Urinary bladder (tissue), 4 donors: Measurements from ENCODE around the gene HTT. TPM values are rescaled to one million over a fixed set of nuclear protein-coding genes. Genes with fewer than 3 reads are reported as not detected.

ENCODE experiments used
- DNase-seq: peaks from one replicate; pipeline ENCODE4 v3.0.0-alpha.2; 2015; ENCODE audit errors: extremely low spot score
- H3K27ac ChIP-seq: one replicate; pipeline ENCODE4 v1.5.1; 2013; ENCODE audit warnings: low read depth, mild to moderate bottlenecking, moderate library complexity
- H3K36me3 ChIP-seq: one replicate; pipeline ENCODE4 v1.6.1; 2013; ENCODE audit warnings: mild to moderate bottlenecking, moderate library complexity; ENCODE audit not compliant: insufficient read depth
- H3K4me1 ChIP-seq: one replicate; pipeline ENCODE4 v1.6.1; 2013; ENCODE audit warnings: mild to moderate bottlenecking, moderate library complexity; ENCODE audit not compliant: insufficient read depth
- H3K4me3 ChIP-seq: one replicate; pipeline ENCODE4 v1.5.1; 2013; ENCODE audit warnings: low read depth, low read length
- WGBS: extraction: QIAGEN DNeasy Blood & Tissue Kit; methylation state at CpG from one replicate; pipeline ENCODE4 v1.1.7; 2013; 5-methylcytosine and 5-hydroxymethylcytosine counted together
- polyA plus RNA-seq: library from polyadenylated mRNA; stranded (reverse); fragments of 200-250 nt; gene quantifications from one replicate; pipeline ENCODE4 v1.2.3, GENCODE V29; 2013
- total RNA-seq: library from RNA; depleted of rRNA; stranded (reverse); fragments of >200 nt; gene quantifications from one replicate; pipeline ENCODE4 v1.2.3, GENCODE V29; 2014
- donor health status: healthy with polysubstance abuse.
- donor health status: healthy.

Gene HTT
- total and polyA plus RNA-seq, 2 donors = 14.7 to 80.4 TPM

GRCh38 chr4:3215256-3215655 is 140.8 kb downstream of the HTT start:
- H3K36me3 ChIP-seq = peaks cover 6% of the 10 kb centered on the region
- WGBS = 95% methylated on average over 12 of the region's 12 CpGs

GRCh38 chr4:3215733-3216132 is 141.3 kb downstream of the HTT start:
- H3K36me3 ChIP-seq = peaks cover 6% of the 10 kb centered on the region
- no peaks in the 10 kb centered on the region for H3K4me1 ChIP-seq
- no peak overlapping the region for H3K4me3 ChIP-seq
- DNase-seq = no peak
- 97% methylated on average over 4 of the region's 4 CpGs for WGBS
- H3K27ac ChIP-seq = no peak overlapping the region

More at GRCh38 chr4:3215256-3215655, 140.8 kb downstream of the HTT start:
- DNase-seq = no peak
- H3K27ac ChIP-seq = no peak overlapping the region
- no peaks in the 10 kb centered on the region for H3K4me1 ChIP-seq
- H3K4me3 ChIP-seq = no peak overlapping the region

DNA sequence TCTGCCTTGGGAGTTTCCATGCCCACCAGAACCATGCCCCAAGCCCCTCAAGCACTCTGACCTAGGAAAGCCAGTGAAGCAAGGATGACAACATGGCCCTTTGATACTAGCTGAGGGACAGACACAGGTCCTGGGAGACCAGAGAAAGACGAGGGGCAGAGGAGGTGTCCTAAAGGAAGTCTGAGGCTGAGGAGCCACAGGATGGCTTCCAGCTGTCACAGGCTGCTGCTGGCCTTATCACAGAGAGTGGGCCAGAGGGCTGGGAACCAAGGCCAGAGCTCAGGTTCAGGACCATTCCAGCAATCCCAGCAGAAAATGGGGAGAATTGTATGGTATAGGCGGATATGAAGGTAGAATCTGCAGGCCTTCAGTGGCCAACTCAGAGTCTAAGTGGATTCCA is 142.8 kb downstream of the HTT start:
- WGBS = 83% methylated on average over 2 of the region's 2 CpGs
- H3K27ac ChIP-seq = no peak overlapping the region
- no peaks in the 10 kb centered on the region for H3K4me1 ChIP-seq
- H3K4me3 ChIP-seq = no peak overlapping the region
- no peak for DNase-seq
- peaks cover 6% of the 10 kb centered on the region for H3K36me3 ChIP-seq

- no peak for DNase-seq
- WGBS = 95% methylated on average over 16 of the region's 16 CpGs
- Histone ChIP-seq H3K27ac (no peak overlapping the region), H3K4me1 (no peaks in the 10 kb centered on the region), H3K36me3 (peaks cover 6% of the 10 kb centered on the region), H3K4me3 (no peak overlapping the region)
Observed at GRCh38 chr4:3217771-3218170, 143.3 kb downstream of the HTT start.

DNA sequence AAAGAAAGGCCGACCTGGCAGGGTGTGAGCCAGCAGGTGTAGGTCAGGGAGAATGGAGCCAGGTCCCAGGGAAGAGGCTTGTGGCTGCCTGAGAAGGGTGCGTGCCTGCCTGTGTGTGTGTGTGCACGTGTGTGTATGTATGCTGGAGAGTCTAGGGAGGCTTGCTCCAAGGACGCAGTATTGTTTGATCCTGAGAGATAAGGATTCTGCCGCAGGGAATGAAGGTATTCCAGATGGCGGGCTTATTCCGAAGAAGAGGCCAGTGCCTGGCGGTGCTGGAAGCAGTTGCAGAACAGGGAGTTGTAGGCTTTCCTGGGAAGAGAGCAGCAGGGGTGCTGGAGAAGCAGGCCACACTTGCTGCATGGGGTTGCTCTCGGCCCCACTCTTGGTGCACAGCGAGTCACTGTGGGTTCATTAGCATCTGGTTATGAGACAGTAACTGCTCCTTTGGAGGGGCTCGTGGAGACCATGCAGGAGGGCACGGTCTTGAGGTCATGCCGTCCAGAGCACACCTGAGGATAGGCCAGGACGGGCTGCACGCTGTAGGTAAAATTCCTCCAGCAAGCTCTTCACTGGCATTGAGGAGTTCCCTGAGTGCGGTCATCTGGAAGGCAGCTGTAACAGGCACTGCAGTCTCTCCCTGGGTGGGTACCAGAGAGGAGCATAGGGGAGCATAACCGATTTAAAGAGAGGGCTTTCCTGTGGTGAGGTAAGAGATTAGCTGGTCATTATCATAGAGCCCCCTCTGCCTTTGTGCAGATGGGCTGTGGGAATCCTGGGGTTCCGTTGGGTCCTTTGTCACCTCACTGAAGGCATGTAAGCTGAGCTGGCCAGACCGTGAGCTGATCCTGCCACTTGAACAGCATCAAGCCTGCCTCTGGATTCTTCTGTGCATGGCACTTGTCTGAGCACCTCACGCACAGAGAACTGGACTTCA is 144.6 kb downstream of the HTT start:
- 92% methylated on average over 20 of the region's 20 CpGs for WGBS

DNA sequence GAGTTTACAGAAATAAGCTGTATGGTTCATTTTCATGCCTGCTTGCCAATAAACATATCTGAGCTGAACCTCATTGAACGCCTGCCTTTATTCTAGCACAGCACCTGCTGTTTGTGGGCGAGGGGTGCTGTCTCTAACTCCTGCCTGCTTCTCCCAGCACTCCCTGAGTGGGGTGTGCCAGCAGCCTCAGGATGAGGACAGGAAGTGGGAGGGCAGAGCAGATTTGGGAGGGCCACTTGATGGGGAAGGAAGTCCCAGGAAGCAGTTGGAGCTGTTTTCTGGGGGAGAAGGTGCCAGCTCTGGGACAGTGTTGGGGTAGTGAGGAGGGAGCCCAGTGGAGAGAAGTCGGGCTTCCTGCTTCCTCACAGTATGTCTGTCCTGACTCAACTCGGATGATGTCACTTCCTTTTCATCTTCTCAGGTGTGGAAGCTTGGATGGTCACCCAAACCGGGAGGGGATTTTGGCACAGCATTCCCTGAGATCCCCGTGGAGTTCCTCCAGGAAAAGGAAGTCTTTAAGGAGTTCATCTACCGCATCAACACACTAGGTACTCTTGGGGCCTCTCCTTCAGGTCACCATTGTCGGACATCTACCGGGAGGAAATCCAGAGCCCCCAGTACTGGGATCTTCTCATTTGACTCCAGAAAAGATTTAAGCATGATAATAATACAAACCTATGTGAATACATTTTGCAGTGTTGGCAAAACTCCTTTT is 145.4 kb downstream of the HTT start:
- H3K36me3 ChIP-seq = peaks cover 4% of the 10 kb centered on the region

More for the DNA sequence above, 144.6 kb downstream of the HTT start:
- Histone ChIP-seq H3K4me1 (no peaks in the 10 kb centered on the region), H3K27ac (no peak overlapping the region), H3K36me3 (peaks cover 4% of the 10 kb centered on the region), H3K4me3 (no peak overlapping the region)
- no peak for DNase-seq

GRCh38 chr4:3220476-3221183 is 146.1 kb downstream of the HTT start:
- WGBS = 74% methylated on average over 8 of the region's 8 CpGs
- H3K27ac ChIP-seq = no peak overlapping the region
- no peak for DNase-seq
- H3K4me1 ChIP-seq = no peaks in the 10 kb centered on the region
- H3K4me3 ChIP-seq = no peak overlapping the region
- peaks cover 3% of the 10 kb centered on the region for H3K36me3 ChIP-seq

More for the DNA sequence above, 145.4 kb downstream of the HTT start:
- H3K4me1 ChIP-seq = no peaks in the 10 kb centered on the region
- no peak for DNase-seq
- H3K27ac ChIP-seq = no peak overlapping the region
- H3K4me3 ChIP-seq = no peak overlapping the region
- 77% methylated on average over 9 of the region's 9 CpGs for WGBS

DNA sequence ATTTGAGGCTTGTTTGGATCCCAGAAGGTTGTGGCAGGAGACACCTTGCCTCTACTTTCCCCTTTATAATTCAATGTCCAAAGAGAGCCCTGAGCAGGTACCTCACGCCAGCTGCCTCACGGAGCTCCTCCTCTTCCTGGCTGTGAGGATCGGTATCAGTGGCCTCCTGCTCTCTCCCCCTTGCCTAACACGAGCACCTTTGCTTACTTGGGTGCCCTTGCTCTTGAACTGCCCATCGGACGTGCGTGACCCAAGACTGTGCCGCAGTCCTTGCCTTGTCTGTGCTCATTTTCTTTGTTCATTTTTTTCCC is 146.7 kb downstream of the HTT start:
- DNase-seq = no peak
- Histone ChIP-seq H3K27ac (no peak overlapping the region), H3K4me1 (no peaks in the 10 kb centered on the region), H3K36me3 (peaks cover 2% of the 10 kb centered on the region), H3K4me3 (no peak overlapping the region)
- WGBS = 93% methylated on average over 8 of the region's 8 CpGs

DNA sequence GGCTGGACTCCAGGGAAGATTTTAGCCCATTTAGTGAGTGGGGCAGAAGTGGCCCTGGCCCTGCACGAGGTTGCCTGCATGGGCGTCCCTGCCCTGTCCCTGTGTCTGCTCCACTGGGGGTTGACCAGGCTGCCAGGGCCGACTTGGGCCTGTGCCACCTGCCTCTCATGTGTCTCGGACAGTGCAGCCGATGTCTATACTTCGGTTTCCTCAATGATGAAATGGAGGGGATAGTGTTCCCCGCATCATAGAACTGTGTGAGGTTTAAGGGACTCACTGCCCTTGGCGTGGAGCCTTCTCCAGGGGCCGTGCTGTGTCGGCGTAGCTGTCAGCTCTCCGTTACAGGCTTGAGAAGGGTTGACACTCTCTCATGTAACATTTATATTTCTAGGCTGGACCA is 147.5 kb downstream of the HTT start:
- H3K36me3 ChIP-seq = peaks cover 2% of the 10 kb centered on the region
- no peak for DNase-seq
- 93% methylated on average over 12 of the region's 12 CpGs for WGBS
- H3K4me3 ChIP-seq = no peak overlapping the region
- no peaks in the 10 kb centered on the region for H3K4me1 ChIP-seq
- H3K27ac ChIP-seq = no peak overlapping the region

DNA sequence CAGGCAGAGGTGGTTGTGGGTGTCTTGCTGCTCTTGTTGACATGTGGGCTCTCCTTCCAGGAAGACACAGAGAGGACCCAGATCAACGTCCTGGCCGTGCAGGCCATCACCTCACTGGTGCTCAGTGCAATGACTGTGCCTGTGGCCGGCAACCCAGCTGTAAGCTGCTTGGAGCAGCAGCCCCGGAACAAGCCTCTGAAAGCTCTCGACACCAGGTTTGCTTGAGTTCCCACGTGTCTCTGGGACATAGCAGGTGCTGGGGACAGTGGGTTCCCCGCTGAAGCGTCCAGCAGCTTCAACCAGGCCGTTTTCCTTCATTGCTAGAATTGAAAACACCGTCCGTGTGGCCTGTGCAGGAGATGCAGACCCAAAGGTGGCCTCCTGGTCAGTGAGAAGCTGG is 148.9 kb downstream of the HTT start:
- H3K36me3 ChIP-seq = no peaks in the 10 kb centered on the region
- DNase-seq = no peak
- H3K27ac ChIP-seq = no peak overlapping the region
- no peaks in the 10 kb centered on the region for H3K4me1 ChIP-seq
- H3K4me3 ChIP-seq = no peak overlapping the region
- WGBS = 93% methylated on average over 11 of the region's 11 CpGs

GRCh38 chr4:3223956-3224748 is 149.7 kb downstream of the HTT start:
- H3K36me3 ChIP-seq = no peaks in the 10 kb centered on the region
- no peaks in the 10 kb centered on the region for H3K4me1 ChIP-seq
- DNase-seq = no peak
- H3K4me3 ChIP-seq = no peak overlapping the region
- WGBS = 93% methylated on average over 13 of the region's 13 CpGs
- no peak overlapping the region for H3K27ac ChIP-seq

GRCh38 chr4:3225071-3225850 is 150.8 kb downstream of the HTT start:
- no peak for DNase-seq
- Histone ChIP-seq H3K4me1 (no peaks in the 10 kb centered on the region), H3K27ac (no peak overlapping the region), H3K36me3 (peaks cover 2% of the 10 kb centered on the region), H3K4me3 (no peak overlapping the region)
- WGBS = 82% methylated on average over 22 of the region's 22 CpGs
